ENCODE data around the gene GLRA2. TPM values are rescaled to one million over a fixed set of nuclear protein-coding genes. Genes with fewer than 3 reads are reported as not detected.
A peak's percentile ranks its signal among the peaks of the same experiment; 100 is the strongest.

Gene GLRA2
- total RNA-seq, result under 1 TPM in 1 of 4 donors, not detected in 3; 0.48 TPM

DNA sequence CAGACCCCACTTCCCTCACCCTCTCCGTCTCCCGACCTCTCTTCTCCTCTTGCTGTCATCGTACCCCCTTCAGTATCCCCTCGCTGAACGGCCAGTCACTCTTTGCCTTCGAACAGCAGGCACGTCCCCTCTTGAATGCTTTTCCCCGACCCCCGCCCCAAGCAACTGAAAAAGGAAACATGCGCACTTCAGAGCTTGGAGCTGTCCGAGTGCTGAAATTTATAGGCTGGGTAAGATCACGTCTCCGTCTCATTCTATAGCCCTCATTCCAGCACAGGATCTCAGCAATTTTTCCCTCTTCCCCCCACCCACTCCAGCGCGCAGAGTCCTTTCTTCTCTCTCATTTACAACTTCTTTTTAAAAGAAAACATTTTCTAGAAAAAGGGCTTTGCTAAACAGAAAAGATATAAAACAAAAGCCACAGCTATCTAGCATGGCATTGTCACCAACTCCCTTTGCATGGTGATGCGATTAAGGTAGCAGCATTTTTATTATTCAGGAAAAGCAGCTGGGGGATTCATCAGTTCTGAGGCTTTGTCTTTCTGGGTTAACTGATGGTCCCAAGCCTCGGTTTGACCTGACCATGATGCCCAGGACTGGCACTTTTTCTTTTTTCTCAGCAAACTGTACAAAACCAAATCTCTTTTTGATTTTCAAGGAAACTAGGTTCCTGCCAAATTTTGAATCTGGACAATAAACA lies at the start of gene GLRA2:
TSS of gene GLRA2 (plus strand) at position 247 of the 700 bp plus-strand sequence. CDS start 522 bp downstream, outside the sequence.
- Histone ChIP-seq H3K36me3 (no peaks in the 10 kb centered on the region), H3K4me3 (no peak within 1 kb of the TSS), H3K9me3 (no peaks in the 10 kb centered on the region), H3K27ac (no peak within 1 kb of the TSS), H3K27me3 (peaks cover 0 to 7% of the 10 kb centered on the region in 2 donors), H3K4me1 (no peaks in the 10 kb centered on the region)
- DNase-seq, result peak in 1 of 2 donors; percentile 9
- no peak for TF ChIP-seq POLR2A (IDR thresholded peaks at IDR 0.05)
- TF ChIP-seq CTCF (IDR thresholded peaks at IDR 0.05), result no peak
- intact Hi-C loops (cut with DNase I; ENCODE audit: low total_unique reads), result no loop called here

GRCh38 chrX:14489437-14489836 lies 39.9 kb upstream of the GLRA2 start:
- Histone ChIP-seq H3K9me3 (no peaks in the 10 kb centered on the region), H3K4me3 (no peak overlapping the region), H3K36me3 (no peaks in the 10 kb centered on the region), H3K4me1 (no peaks in the 10 kb centered on the region), H3K27me3 (no peaks in the 10 kb centered on the region), H3K27ac (no peak overlapping the region)
- DNase-seq, result no peak
- no peak for TF ChIP-seq CTCF (IDR thresholded peaks at IDR 0.05)
- no peak for TF ChIP-seq POLR2A (IDR thresholded peaks at IDR 0.05)
- intact Hi-C loops (cut with DNase I; ENCODE audit: low total_unique reads), result no loop called here

DNA sequence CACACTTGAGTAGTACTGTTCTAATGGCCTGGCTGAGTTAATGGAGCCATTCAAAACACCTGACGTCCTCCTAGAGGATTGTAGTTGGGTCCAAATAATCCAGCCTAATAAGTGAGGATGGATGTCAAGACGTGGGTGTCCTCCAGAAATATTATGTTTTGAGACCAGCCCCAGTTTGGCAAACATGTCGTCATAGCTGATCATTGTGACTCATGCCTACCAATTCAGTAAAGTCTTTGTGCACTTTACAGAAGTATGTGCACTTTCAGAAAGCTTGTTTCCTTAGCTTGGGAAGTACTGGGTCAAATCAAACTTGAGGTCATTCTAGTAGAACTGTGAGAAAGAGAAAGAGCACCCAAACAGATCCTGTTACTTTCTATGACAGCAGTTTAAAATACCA lies 37.6 kb upstream of the GLRA2 start:
- no peak for DNase-seq
- no peaks in the 10 kb centered on the region for H3K9me3 ChIP-seq
- no peaks in the 10 kb centered on the region for H3K27me3 ChIP-seq
- no peak overlapping the region for H3K27ac ChIP-seq
- H3K4me1 ChIP-seq, result no peaks in the 10 kb centered on the region
- TF ChIP-seq POLR2A (IDR thresholded peaks at IDR 0.05) (no peak), CTCF (IDR thresholded peaks at IDR 0.05) (no peak)
- intact Hi-C loops (cut with DNase I; ENCODE audit: low total_unique reads), result no loop called here
- no peak overlapping the region for H3K4me3 ChIP-seq
- no peaks in the 10 kb centered on the region for H3K36me3 ChIP-seq

DNA sequence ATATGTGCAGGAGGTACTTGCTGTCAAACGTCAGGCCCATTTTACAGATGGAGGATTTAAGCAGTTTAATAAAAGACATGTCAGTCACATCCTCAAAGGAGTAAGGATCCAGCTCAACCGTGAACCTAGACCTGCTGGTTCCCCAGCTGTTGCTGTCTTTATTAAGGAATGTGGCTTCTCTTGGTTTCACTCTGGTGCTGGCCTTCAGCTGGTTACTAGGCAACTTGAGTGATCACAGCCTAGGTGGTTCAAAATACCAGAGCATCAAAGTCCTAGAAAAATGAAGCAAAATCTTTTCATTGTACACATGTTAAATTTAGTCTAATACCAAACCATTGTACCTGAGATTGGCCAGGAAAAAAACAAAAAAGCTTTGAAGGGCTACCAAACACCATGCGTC lies 32.7 kb upstream of the GLRA2 start:
- no peaks in the 10 kb centered on the region for H3K4me1 ChIP-seq
- H3K27ac ChIP-seq, result peak overlapping the region; percentile 58 to 67
- H3K27me3 ChIP-seq, result no peaks in the 10 kb centered on the region
- H3K4me3 ChIP-seq, result peak overlapping the region in 1 of 2 donors; percentile 23
- H3K36me3 ChIP-seq, result no peaks in the 10 kb centered on the region
- DNase-seq, result no peak
- no peaks in the 10 kb centered on the region for H3K9me3 ChIP-seq
- intact Hi-C loops (cut with DNase I; ENCODE audit: low total_unique reads), result no loop called here
- TF ChIP-seq CTCF (IDR thresholded peaks at IDR 0.05), result no peak
- no peak for TF ChIP-seq POLR2A (IDR thresholded peaks at IDR 0.05)

DNA sequence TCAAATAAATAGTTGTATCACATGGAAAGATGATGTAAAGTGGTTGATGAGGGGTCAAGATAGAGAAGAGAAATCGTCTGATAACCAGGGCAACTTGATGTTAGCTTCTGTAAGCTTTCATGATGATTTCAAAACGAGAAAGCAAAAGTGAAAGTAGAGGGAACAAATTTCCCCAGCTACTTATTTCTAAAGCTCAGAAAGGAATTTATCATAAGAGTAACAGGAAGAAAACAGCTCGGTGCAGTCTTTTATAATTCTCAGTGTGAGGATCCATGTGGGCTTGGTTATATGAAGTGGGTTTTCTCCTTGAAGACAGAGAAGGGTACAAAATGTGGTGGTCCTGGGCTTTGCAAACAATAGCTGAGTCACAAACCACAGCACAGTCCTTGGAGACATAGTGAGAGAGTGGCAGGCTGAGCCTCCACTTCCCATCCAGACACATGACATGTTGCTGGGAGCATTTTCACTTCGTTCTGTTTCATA lies 32.1 kb upstream of the GLRA2 start:
- Histone ChIP-seq H3K4me3 (peak overlapping the region in 1 of 2 donors; percentile 23), H3K27me3 (no peaks in the 10 kb centered on the region), H3K9me3 (no peaks in the 10 kb centered on the region), H3K36me3 (no peaks in the 10 kb centered on the region), H3K4me1 (no peaks in the 10 kb centered on the region), H3K27ac (peak overlapping the region; percentile 58 to 67)
- intact Hi-C loops (cut with DNase I; ENCODE audit: low total_unique reads), result no loop called here
- no peak for TF ChIP-seq CTCF (IDR thresholded peaks at IDR 0.05)
- no peak for TF ChIP-seq POLR2A (IDR thresholded peaks at IDR 0.05)
- DNase-seq, result no peak
